ENCODE data around the gene ASTN2.

DNA sequence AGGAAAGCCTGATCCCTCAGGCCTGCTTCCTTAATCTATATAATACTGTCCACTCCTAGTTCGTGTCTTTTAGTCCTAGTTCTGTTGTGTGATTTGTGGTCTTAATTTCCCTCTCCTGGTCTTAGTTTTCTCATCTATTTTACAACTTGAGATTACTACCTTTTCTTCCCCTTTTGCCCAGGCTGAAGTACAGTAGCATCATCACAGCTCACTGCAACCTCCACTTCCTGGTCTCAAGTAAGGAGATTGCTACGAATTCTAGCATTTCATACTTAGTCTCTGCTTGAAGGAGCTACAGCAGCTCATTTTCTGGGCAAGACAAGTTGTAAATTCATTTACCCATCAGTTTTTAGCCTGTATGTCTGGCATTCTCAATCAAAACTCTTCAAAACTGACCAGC lies 722.2 kb downstream of the ASTN2 start:
- no peak for TF ChIP-seq CTCF (IDR thresholded peaks at IDR 0.05; ENCODE audit: low read depth, low read length)
- TF ChIP-seq, protein P1, sequence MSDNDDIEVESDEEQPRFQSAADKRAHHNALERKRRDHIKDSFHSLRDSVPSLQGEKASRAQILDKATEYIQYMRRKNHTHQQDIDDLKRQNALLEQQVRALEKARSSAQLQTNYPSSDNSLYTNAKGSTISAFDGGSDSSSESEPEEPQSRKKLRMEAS (IDR thresholded peaks at IDR 0.05; ENCODE audit: low read depth, low read length), result no peak
